GM19099 (cell line): ENCODE results near the gene RALGPS1.

Experiments
- POLR2A ChIP-seq: IDR thresholded peaks from 3 replicates; pipeline ENCODE4 v1.6.1; 2011; ENCODE audit warnings: low read depth; ENCODE audit not compliant: insufficient read length; ENCODE audit errors: extremely low read depth

The RALGPS1 gene

DNA sequence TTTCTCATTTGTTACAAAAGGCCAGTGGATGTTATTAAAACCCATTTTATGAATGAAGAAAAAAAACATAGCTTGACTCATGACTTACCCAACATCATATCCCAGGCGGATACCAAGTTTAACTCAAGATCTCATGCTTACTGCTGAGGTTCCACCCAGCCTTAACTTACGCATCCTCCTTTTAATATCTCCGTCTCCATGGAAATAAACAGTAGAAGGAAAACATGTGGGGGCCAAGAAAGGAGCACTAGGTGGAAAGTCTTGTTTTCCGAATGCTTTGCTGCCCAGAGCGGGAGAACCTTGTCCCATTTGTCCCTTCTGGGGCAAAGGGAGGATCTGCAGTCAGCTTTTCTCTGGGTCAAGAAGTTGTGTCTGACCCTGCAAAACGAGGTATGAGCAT lies 163.8 kb downstream of the RALGPS1 start:
- no peak for TF ChIP-seq POLR2A

DNA sequence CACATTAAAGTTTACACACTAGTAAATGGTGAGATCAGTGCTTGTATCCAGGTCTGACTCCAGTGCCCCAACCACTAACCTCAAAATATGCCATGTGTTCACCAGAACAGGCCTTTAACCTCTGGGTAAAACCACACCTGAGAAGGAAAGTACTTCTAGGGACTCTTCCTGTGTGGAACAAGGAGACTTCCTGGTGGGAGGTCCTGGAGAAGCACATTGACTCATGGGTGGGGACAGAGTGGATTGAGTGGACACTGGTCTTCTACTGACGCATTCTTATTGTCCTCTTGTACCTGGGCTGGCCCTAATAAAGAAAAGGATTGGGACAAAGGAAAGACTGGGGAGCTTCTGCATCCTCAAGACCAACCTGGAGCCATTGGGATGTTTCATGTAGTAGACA lies 164.4 kb downstream of the RALGPS1 start:
- no peak for TF ChIP-seq POLR2A

- no peak for TF ChIP-seq POLR2A
Measured at GRCh38 chr9:127079446-127080140, 165.0 kb downstream of the RALGPS1 start.

DNA sequence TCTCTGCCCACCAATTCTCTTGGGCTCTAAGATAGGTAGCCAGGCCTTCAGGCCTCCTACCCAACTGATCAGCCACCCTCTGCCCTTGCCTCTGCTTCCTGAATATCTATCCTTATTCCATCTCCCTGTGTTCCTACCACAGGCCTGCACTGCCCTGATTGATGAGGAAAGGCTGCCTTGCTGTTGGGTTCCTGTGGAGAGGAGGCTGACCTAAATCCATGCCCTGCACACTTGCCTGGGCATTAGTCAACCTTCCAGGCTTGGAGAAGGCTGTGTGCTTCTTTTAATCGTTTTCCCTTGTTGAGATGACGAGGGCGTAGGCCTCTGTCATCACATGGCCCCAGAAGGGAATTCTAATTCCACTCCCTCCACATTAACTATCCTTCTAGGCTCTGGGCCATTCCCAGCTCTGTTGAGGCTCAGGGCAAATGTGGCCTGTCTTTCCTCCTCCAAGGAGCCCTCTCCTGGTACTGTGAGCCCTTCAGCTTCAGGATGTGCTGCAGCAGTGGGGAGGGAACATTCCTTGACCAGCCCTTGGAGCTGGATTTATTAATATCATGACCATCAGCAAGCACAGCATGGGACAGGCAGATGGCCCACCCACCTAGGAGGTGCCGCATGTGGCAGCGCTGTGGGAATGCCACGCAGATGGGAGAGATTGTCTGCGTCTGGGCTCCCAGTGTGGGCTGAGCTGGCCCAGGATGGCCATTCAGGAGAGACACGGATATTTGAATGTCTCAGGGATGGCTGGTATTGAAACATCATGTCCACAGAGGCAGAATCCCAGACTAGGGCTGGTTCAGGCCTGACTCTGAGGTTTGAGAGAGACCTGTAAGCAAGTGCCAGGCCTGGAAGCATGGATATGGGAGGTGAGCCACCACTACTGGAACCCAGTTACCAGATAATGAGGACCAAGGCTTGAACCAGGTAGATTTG lies 166.9 kb downstream of the RALGPS1 start:
- TF ChIP-seq POLR2A, result no peak

- TF ChIP-seq POLR2A, result no peak
Measured at GRCh38 chr9:127083138-127083980, 168.8 kb downstream of the RALGPS1 start.

GRCh38 chr9:127084076-127085039 lies 169.8 kb downstream of the RALGPS1 start:
- no peak for TF ChIP-seq POLR2A

- TF ChIP-seq POLR2A, result no peak
Measured at GRCh38 chr9:127085186-127085585, 170.6 kb downstream of the RALGPS1 start.

GRCh38 chr9:127086771-127087170 lies 172.2 kb downstream of the RALGPS1 start:
- TF ChIP-seq POLR2A, result no peak

- no peak for TF ChIP-seq POLR2A
Measured at GRCh38 chr9:127087411-127087810, 172.8 kb downstream of the RALGPS1 start.

- TF ChIP-seq POLR2A, result no peak
Measured at GRCh38 chr9:127087836-127088235, 173.3 kb downstream of the RALGPS1 start.

GRCh38 chr9:127088724-127089615 lies 174.4 kb downstream of the RALGPS1 start:
- TF ChIP-seq POLR2A, result no peak

GRCh38 chr9:127089631-127090081 lies 175.1 kb downstream of the RALGPS1 start:
- no peak for TF ChIP-seq POLR2A

- no peak for TF ChIP-seq POLR2A
Measured at GRCh38 chr9:127090341-127090985, 175.9 kb downstream of the RALGPS1 start.

- TF ChIP-seq POLR2A, result no peak
Measured at GRCh38 chr9:127091526-127091925, 176.9 kb downstream of the RALGPS1 start.
